Activated CD4-positive, alpha-beta T cell treated with anti-CD3 and anti-CD28 coated beads, Interleukin-2, Interleukin-4, amounts not matched to agents 100 ng/mL and 50 ng/mL, durations not matched to agents 16 hours and 8 hours (primary cell): ENCODE data around the gene FARP2.

ENCODE experiments used
- DNase-seq: peaks from one replicate; pipeline ENCODE4 v3.0.0-alpha.2; 2020; ENCODE audit warnings: low spot score

Gene FARP2

DNA sequence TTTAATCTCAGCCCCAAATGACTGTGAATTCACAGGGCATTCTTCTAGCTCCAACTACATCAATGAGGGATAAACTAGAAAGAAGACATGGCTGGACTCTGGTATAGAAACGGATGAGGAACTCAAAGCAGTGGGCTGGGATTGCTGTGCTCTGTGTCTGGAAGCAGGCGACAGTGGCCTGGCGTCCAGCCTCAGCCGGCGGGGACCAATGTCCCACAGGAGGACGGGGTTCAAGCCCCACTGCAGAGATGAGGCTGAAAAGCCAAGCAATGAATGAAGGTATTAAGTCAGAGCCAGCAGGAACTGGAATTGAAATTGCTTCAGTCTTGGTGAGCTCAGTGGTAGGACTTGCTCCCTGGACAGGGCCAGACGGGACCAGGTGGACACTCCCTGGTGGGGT lies 178.2 kb downstream of the FARP2 start:
- no peak for DNase-seq

DNA sequence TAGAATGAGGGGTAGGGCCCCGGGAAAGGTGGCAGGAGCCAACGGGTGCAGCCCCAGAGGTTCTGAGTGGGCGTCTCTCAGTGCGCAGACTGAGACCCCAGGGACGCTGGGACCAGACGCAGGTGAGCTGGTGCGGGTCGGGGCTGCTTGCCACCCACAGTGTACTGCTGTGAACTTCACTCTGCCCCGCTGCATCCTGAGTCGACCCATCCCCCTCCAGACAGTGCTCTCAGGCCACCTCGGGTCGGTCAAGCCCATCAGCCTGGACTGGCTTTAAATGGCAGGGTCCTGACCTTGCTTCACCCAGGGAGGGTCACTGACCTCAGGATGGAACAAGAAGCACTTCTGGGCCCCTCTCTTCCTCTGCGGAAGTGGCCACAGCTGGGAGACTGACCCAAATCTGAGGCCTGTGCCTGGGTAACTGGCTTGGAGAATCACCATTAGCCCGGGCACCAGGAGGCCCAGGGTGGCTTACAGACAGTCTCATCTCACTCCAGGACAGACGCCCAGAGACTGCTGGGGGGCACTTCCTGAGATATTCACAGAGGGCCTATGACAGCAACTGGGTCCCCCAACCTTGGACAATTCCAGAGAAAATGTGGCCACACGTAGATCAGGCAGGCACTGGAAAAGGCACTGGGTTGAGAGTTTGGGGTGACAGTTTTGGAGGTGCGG lies 178.8 kb downstream of the FARP2 start:
- no peak for DNase-seq

DNA sequence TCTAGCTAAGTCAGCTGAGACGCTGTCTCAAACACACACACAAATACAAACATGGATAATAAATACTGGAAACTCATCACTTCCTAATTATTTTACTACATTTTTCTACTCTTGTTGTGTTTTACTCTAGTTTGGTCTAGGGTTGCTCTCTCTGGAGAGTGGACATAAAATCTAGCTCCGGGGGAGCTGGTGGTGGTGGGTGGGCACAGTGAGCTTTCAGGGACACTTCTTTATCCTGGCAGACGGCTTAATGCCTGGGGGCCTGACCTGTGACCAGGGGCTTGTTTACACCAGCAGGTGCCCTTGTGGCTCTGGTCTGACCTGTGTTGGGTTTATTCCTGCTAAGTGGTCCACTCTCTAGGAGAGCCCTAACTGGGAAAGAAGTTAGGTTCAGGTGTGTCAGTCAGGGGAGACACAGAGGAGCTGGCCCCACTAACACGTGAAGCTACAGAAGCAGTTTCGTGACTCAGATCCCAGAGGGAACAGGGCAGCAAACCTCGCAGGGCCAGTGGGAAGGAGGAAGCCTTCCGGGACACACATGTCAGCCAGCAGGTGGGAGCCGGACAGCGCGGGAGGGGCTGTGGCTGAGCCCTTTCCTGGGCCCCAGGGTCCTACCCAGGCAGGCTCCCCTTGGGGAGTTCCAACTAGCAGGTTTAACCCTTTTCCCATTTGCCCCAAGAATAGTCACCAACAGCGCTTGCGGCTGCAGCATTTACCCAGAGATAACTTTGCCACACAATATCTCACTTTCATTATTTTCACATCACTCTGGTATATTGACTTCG lies 180.0 kb downstream of the FARP2 start:
- no peak for DNase-seq

DNA sequence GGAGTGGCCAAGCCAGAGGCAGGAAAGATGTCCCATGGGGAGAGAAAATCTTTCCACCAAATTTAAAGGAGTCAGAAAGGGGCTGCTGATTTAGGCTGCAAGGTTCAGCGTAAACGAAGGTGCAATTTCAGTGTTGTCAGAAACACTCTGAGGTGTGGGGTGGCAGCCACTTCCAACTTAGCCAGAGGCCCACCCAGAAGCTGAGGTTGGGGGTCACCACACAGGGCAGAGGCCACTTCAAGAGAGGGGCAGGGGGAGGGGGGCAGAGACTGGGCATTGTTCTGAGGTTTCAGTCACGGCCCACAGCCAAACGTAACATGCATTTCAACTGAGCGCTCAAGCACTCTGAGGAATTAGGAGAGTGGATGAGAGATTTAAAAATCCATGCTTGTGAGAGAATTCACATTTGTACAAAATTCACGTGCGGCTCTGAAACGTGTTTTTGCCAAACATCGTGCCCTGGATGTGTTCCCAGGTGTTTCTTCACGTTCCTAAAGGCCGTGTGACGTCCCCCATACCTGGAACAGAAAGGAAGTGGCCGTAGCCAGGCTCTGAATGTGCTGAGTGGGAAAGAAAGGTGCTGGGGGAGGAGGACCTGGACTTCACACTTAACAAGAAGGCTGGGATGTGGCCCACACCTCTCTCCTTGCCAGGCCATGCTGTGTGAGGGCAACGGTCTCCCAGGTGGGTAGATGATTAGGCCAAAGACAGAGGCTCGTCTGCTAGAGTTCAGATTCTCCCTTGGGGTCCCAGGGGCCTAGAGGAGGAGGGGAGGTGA lies 182.9 kb downstream of the FARP2 start:
- no peak for DNase-seq

DNA sequence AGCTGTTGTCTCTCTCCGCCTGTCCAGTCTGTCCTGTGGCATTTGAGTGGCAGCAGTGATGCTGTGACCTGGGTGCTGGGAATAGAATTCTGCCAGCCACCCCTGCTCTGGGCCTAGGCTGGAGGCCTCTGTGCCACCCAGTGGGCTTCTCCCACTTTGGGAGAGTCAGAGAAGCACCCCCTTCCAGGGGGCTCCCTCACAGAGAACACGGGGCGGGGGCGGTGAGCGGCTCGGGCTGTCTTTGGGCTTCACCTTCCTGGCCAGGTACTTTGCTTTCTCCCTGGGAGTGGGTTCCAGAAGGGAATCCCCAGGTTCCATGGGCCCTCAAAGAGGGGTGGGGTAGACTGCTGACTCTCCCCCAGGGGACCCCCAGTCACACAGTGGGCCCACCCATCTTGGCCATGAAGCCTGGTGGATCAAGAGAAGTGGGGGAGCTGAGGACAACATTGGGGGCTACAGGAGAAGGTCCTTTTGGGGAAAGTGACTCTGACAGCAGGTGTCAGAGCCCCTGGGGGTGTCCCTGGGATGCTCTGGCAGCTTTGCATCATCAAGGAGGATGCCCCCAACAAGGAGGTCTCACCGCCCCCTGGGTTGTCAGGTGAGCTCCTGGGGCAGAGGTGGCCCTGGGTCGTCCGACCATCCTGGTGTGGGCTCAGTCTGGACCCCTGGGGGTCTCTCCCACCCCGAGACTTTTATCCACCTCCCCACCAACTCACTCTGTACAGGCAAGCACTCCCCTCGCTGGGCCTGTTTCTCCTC lies 183.7 kb downstream of the FARP2 start:
- no peak for DNase-seq

DNA sequence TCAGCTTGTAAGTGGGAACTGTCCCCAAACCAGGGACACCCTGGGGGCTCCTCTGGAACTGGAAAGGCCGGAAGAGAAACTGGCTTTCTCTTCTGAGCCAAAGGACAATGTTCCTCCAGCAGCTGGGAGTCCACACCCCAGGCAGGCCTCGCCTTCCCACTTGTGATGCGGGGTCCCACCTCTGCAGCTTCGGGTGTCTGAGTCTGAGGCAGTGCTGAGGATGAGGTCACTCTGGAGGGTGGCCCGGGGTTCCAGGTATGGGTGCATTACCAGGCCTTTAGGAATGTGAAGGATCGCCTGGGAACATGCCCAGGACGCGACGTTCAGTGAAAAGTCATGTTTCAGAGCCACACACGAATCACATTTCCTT lies 184.3 kb downstream of the FARP2 start:
- DNase-seq = no peak

DNA sequence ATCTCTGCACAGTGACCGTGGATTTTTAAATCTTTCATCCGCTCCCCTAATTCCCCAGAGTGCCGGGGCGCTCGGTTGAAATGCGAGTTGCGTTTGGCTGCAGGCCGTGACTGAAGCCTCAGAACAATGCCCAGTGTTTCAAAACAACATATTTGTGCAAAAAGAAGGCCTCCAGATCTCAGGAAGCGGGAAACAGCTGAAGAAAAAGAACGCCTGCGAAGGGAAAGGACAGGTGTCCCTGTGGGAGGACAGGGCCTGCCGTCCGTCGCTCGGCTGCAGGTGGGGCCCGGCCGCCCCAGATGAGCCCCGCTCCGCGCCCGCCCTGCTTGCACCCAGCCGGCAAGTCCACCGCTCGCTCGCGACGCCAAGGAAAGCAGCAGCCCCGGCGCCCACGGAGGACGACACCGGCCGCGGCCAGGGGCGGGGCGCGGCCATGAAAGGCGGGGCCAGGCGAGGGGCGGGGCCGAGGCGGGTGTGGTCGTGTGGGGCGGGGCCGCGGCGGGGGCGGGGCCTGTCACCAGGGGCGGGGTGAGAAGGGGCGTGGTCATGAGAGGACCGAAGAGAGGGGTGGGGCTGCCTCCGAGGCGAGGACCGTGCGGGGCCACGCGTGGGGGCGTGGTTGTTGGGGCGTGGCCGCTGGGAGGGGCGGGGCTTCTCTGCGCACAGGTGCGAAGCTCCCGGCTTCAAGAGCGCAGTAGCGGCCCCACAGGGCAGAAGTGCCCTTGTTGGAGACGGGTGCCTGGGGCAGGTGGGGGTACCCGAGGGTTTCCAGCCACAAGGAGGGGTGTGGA lies 184.9 kb downstream of the FARP2 start:
- DNase-seq = peak; percentile 67

DNA sequence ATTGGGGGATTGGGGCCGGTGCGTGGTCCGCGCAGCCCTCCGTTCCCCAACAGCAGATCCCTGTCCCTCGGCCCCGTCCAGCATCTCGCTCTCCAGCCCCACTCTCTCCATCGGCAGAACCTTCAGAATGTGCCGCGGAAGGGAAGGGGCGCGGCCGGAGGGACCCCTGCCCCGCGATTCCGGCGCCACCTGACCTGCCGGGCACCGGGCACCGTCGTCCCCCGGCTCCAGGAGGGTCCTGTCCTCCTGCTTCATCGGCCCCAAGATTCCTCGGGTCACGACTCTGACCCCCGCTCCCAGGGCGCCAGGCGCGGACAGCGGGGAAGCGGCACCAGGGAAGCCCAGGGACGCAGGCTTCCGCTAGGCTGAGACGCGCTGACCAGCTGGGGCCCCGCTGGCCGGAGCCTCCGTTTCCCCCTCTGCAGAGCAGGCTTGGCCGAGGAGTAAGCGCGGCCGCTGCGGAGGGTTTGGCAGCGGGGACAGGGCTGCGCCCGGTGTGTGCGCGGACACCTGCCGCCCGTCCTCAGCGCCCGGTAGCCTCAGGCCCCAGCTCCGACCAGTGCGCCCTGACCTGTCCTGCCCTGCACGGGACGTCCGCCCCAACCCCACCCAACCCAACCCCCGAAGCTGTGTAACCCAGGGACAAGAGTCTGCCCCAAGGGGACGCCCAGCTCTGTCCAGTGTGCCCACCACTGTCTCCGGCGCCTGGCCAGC lies 185.6 kb downstream of the FARP2 start:
- no peak for DNase-seq

DNA sequence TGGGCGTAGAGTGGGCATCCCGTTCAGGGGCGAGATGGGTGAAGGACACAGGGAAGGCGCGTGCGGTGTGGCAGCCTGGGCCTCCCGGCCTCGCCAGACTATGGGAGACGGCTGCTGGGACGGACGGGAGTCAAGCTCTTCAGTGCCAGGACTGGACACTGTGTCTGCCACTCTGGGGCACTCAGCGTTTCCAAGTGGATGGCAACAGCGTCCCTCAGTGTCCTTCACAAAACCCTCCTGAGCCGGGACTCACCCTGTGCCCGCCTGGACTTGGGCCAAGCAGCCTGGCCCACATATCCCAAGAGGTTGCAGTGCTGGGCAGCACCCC lies 186.2 kb downstream of the FARP2 start:
- no peak for DNase-seq
